HUES48 (cell line): ENCODE results near the gene METTL27.

Experiments
- H3K27ac ChIP-seq: one replicate; pipeline ENCODE4 v1.7.0; 2013; ENCODE audit warnings: low read depth, low read length, inconsistent platforms
- H3K27me3 ChIP-seq: 2 replicates; pipeline ENCODE4 v1.6.1; 2013; ENCODE audit warnings: mild to moderate bottlenecking, low read length; ENCODE audit not compliant: control insufficient read depth, insufficient read depth
- H3K36me3 ChIP-seq: 2 replicates; pipeline ENCODE4 v1.6.1; 2013; ENCODE audit warnings: low read length; ENCODE audit not compliant: control insufficient read depth, insufficient read depth
- H3K4me1 ChIP-seq: 2 replicates; pipeline ENCODE4 v1.6.1; 2013; ENCODE audit warnings: mild to moderate bottlenecking, low read length; ENCODE audit not compliant: control insufficient read depth, insufficient read depth
- H3K4me3 ChIP-seq: 2 replicates; pipeline ENCODE4 v1.5.1; 2013; ENCODE audit warnings: mild to moderate bottlenecking, low read depth, low read length
- H3K9ac ChIP-seq: 2 replicates; pipeline ENCODE4 v1.6.1; 2013; ENCODE audit warnings: mild to moderate bottlenecking, low read depth, low read length, moderate library complexity
- H3K9me3 ChIP-seq: 2 replicates; pipeline ENCODE4 v1.6.1; 2013; ENCODE audit warnings: low read length; ENCODE audit not compliant: control insufficient read depth, insufficient read depth

The METTL27 gene

GRCh38 chr7:73866446-73866767 lies 24.1 kb upstream of the METTL27 start:
- Histone ChIP-seq H3K27ac (no peak overlapping the region), H3K36me3 (no peaks in the 10 kb centered on the region), H3K27me3 (no peaks in the 10 kb centered on the region), H3K9ac (no peak overlapping the region), H3K4me3 (no peak overlapping the region), H3K9me3 (no peaks in the 10 kb centered on the region), H3K4me1 (peaks cover 11% of the 10 kb centered on the region; the same call in 1 of the 2 replicates)

GRCh38 chr7:73865738-73866445 lies 23.6 kb upstream of the METTL27 start:
- Histone ChIP-seq H3K4me1 (peaks cover 11% of the 10 kb centered on the region; the same call in 1 of the 2 replicates), H3K27me3 (no peaks in the 10 kb centered on the region), H3K27ac (no peak overlapping the region), H3K36me3 (no peaks in the 10 kb centered on the region), H3K9me3 (no peaks in the 10 kb centered on the region), H3K4me3 (no peak overlapping the region), H3K9ac (no peak overlapping the region)

- no peak overlapping the region for H3K27ac ChIP-seq
Observed at GRCh38 chr7:73864981-73865711, 22.8 kb upstream of the METTL27 start.

GRCh38 chr7:73861305-73861704 lies 19.0 kb upstream of the METTL27 start:
- Histone ChIP-seq H3K9me3 (no peaks in the 10 kb centered on the region), H3K9ac (no peak overlapping the region), H3K4me1 (no peaks in the 10 kb centered on the region), H3K36me3 (no peaks in the 10 kb centered on the region), H3K4me3 (no peak overlapping the region), H3K27me3 (no peaks in the 10 kb centered on the region), H3K27ac (no peak overlapping the region)

More at GRCh38 chr7:73864981-73865711, 22.8 kb upstream of the METTL27 start:
- Histone ChIP-seq H3K27me3 (no peaks in the 10 kb centered on the region), H3K4me1 (peaks cover 10% of the 10 kb centered on the region; the same call in 1 of the 2 replicates), H3K9me3 (no peaks in the 10 kb centered on the region), H3K36me3 (no peaks in the 10 kb centered on the region), H3K9ac (no peak overlapping the region), H3K4me3 (no peak overlapping the region)

GRCh38 chr7:73860859-73861258 lies 18.5 kb upstream of the METTL27 start, which contains the start of gene TMEM270:
Gene TMEM270, plus strand, starts transcription at chr7:73861159. Its CDS starts 36 bp downstream, at chr7:73861195.
- H3K27me3 ChIP-seq, result no peaks in the 10 kb centered on the region
- H3K27ac ChIP-seq, result no peak within 1 kb of the TSS
- no peak within 1 kb of the TSS for H3K9ac ChIP-seq
- H3K4me1 ChIP-seq, result no peaks in the 10 kb centered on the region
- no peak within 1 kb of the TSS for H3K4me3 ChIP-seq
- H3K36me3 ChIP-seq, result no peaks in the 10 kb centered on the region
- H3K9me3 ChIP-seq, result no peaks in the 10 kb centered on the region

GRCh38 chr7:73858807-73859206 lies 16.5 kb upstream of the METTL27 start:
- H3K36me3 ChIP-seq, result no peaks in the 10 kb centered on the region
- no peaks in the 10 kb centered on the region for H3K4me1 ChIP-seq
- no peak overlapping the region for H3K4me3 ChIP-seq
- H3K9me3 ChIP-seq, result no peaks in the 10 kb centered on the region
- no peak overlapping the region for H3K9ac ChIP-seq
- no peak overlapping the region for H3K27ac ChIP-seq
- H3K27me3 ChIP-seq, result no peaks in the 10 kb centered on the region

- no peak overlapping the region for H3K4me3 ChIP-seq
- no peaks in the 10 kb centered on the region for H3K9me3 ChIP-seq
- H3K36me3 ChIP-seq, result no peaks in the 10 kb centered on the region
- no peaks in the 10 kb centered on the region for H3K4me1 ChIP-seq
- H3K27ac ChIP-seq, result no peak overlapping the region
- H3K27me3 ChIP-seq, result no peaks in the 10 kb centered on the region
- H3K9ac ChIP-seq, result no peak overlapping the region
Observed at GRCh38 chr7:73856941-73857340, 14.6 kb upstream of the METTL27 start.

GRCh38 chr7:73852500-73852899 lies 10.2 kb upstream of the METTL27 start:
- H3K4me1 ChIP-seq, result no peaks in the 10 kb centered on the region
- H3K9ac ChIP-seq, result no peak overlapping the region
- H3K9me3 ChIP-seq, result no peaks in the 10 kb centered on the region
- no peaks in the 10 kb centered on the region for H3K36me3 ChIP-seq
- no peaks in the 10 kb centered on the region for H3K27me3 ChIP-seq
- no peak overlapping the region for H3K4me3 ChIP-seq
- no peak overlapping the region for H3K27ac ChIP-seq

- H3K27ac ChIP-seq, result peak overlapping the region; percentile 61
- H3K27me3 ChIP-seq, result no peaks in the 10 kb centered on the region
- H3K4me3 ChIP-seq, result no peak overlapping the region
- no peaks in the 10 kb centered on the region for H3K4me1 ChIP-seq
- H3K9me3 ChIP-seq, result no peaks in the 10 kb centered on the region
- no peak overlapping the region for H3K9ac ChIP-seq
- no peaks in the 10 kb centered on the region for H3K36me3 ChIP-seq
Observed at GRCh38 chr7:73851410-73852338, 9.4 kb upstream of the METTL27 start.

GRCh38 chr7:73850781-73851207 lies 8.5 kb upstream of the METTL27 start:
- Histone ChIP-seq H3K9ac (no peak overlapping the region), H3K4me1 (peaks cover 2% of the 10 kb centered on the region; the same call in 1 of the 2 replicates), H3K4me3 (no peak overlapping the region), H3K36me3 (no peaks in the 10 kb centered on the region), H3K27me3 (no peaks in the 10 kb centered on the region), H3K9me3 (no peaks in the 10 kb centered on the region), H3K27ac (no peak overlapping the region)
